HepG2 (cell line): ENCODE data around the gene TNFRSF6B. TPM values are rescaled to one million over a fixed set of nuclear protein-coding genes. Genes with fewer than 3 reads are reported as not detected.
A peak's percentile ranks its signal among the peaks of the same experiment; 100 is the strongest.

Source experiments
- CBX5 ChIP-seq: sonication (generic); formaldehyde crosslinking; IDR thresholded peaks from 2 replicates; pipeline ENCODE4 v1.4.0; 2020; ENCODE audit warnings: missing genetic modification reagents, borderline replicate concordance
- CHCHD3 ChIP-seq: sonication (generic); formaldehyde crosslinking; IDR thresholded peaks from 2 replicates; pipeline ENCODE4 v1.8.0; 2022; ENCODE audit warnings: mild to moderate bottlenecking, missing genetic modification reagents, moderate library complexity
- FOXA1 ChIP-seq, 2 experiments: fragments of 450-650 bp in 1 of 2; sonication (generic) in 1 of 2; formaldehyde crosslinking in 1 of 2; IDR thresholded peaks; 2 replicates each; pipeline versions ENCODE4 v1.4.0 to v1.6.1; 2016 to 2020; ENCODE audit warnings: missing genetic modification reagents in 1 of 2
- HDAC1 ChIP-seq: sonication (generic); formaldehyde crosslinking; IDR thresholded peaks from 2 replicates; pipeline ENCODE4 v1.5.1; 2020; ENCODE audit warnings: mild to moderate bottlenecking, missing genetic modification reagents
- KDM6A ChIP-seq: IDR thresholded peaks from 2 replicates; pipeline ENCODE4 v1.6.1; 2016; ENCODE audit warnings: low read depth
- KLF13 ChIP-seq: sonication (generic); formaldehyde crosslinking; IDR thresholded peaks from 2 replicates; pipeline ENCODE4 v1.4.0; 2020; ENCODE audit warnings: mild to moderate bottlenecking, missing genetic modification reagents
- MTA1 ChIP-seq: sonication (generic); formaldehyde crosslinking; IDR thresholded peaks from 2 replicates; pipeline ENCODE4 v1.4.0; 2020; ENCODE audit warnings: missing genetic modification reagents, mild to moderate bottlenecking, borderline replicate concordance
- NRL ChIP-seq: sonication (generic); formaldehyde crosslinking; IDR thresholded peaks from 2 replicates; pipeline ENCODE4 v1.5.0; 2020; ENCODE audit warnings: missing genetic modification reagents, mild to moderate bottlenecking, moderate library complexity, borderline replicate concordance
- PHF5A ChIP-seq: IDR thresholded peaks from one replicate; pipeline ENCODE4 v1.6.1; 2018; ENCODE audit warnings: low read depth, missing genetic modification reagents; ENCODE audit not compliant: unreplicated experiment
- POGZ ChIP-seq: sonication (generic); formaldehyde crosslinking; IDR thresholded peaks from 2 replicates; pipeline ENCODE4 v1.4.0; 2020; ENCODE audit warnings: mild to moderate bottlenecking, missing genetic modification reagents
- REPIN1 ChIP-seq: sonication (generic); formaldehyde crosslinking; IDR thresholded peaks from 2 replicates; pipeline ENCODE4 v1.8.0; 2022; ENCODE audit warnings: missing genetic modification reagents, low read depth, mild to moderate bottlenecking, borderline replicate concordance
- RFXANK ChIP-seq: IDR thresholded peaks from 2 replicates; pipeline ENCODE4 v1.6.1; 2016
- SAFB2 ChIP-seq: sonication (generic); formaldehyde crosslinking; IDR thresholded peaks from 2 replicates; pipeline ENCODE4 v1.5.1; 2020; ENCODE audit warnings: missing genetic modification reagents, low read depth, mild to moderate bottlenecking, borderline replicate concordance
- SP140L ChIP-seq: sonication (generic); formaldehyde crosslinking; IDR thresholded peaks from 2 replicates; pipeline ENCODE4 v1.4.0; 2020; ENCODE audit warnings: missing genetic modification reagents, borderline replicate concordance
- TP53 ChIP-seq: sonication (generic); formaldehyde crosslinking; conservative IDR thresholded peaks from 2 replicates; pipeline ENCODE4 v1.4.0; 2020; ENCODE audit warnings: missing genetic modification reagents
- XBP1 ChIP-seq: sonication (generic); formaldehyde crosslinking; IDR thresholded peaks from 2 replicates; pipeline ENCODE4 v1.5.0; 2020; ENCODE audit warnings: missing genetic modification reagents
- ZNF207 ChIP-seq: fragments of 450-650 bp; IDR thresholded peaks from 2 replicates; pipeline ENCODE4 v1.6.1; 2016; ENCODE audit warnings: antibody characterized with exemption, borderline replicate concordance
- ZNF335 ChIP-seq: sonication (generic); formaldehyde crosslinking; IDR thresholded peaks from 2 replicates; pipeline ENCODE4 v1.4.0; 2020; ENCODE audit warnings: missing genetic modification reagents
- ZNF343 ChIP-seq: sonication (generic); formaldehyde crosslinking; IDR thresholded peaks from 2 replicates; pipeline ENCODE4 v1.4.0; 2020; ENCODE audit warnings: mild to moderate bottlenecking, missing genetic modification reagents
- ZNF772 ChIP-seq: sonication (generic); formaldehyde crosslinking; IDR thresholded peaks from 2 replicates; pipeline ENCODE4 v1.5.0; 2020; ENCODE audit warnings: mild to moderate bottlenecking, missing genetic modification reagents
- polyA plus RNA-seq, 8 experiments: library from polyadenylated mRNA; depleted of rRNA in 3 of 8; stranded (reverse) in 7 of 8; unstranded in 1 of 8; fragments of >200 nt; fragmentation: Illumina TruSeq in 4 of 8; extraction: Trizol in 4 of 8; gene quantifications; 2 replicates each; pipeline versions ENCODE4 v1.2.1 to v1.2.3, GENCODE V29; 2011 to 2016; ENCODE audit warnings: low read depth in 4 of 8, missing spikeins in 1 of 8, mixed read lengths in 1 of 8; ENCODE audit not compliant: insufficient read depth in 1 of 8
- total RNA-seq, 5 experiments: library from RNA; depleted of rRNA; stranded (reverse); fragments of >200 nt; fragmentation: Illumina TruSeq; extraction: Trizol; gene quantifications; 2 replicates each; pipeline ENCODE4 v1.2.3, GENCODE V29; 2016; ENCODE audit warnings: low read depth in 1 of 5
- TF ChIP-seq, protein P1 (sequence below): sonication (generic); formaldehyde crosslinking; IDR thresholded peaks from 2 replicates; pipeline ENCODE4 v1.4.0; 2020; ENCODE audit warnings: missing genetic modification reagents, borderline replicate concordance
- TF ChIP-seq, protein P2 (sequence below): sonication (generic); formaldehyde crosslinking; IDR thresholded peaks from 2 replicates; pipeline ENCODE4 v1.8.1; 2022; ENCODE audit warnings: mild to moderate bottlenecking, missing genetic modification reagents
- TF ChIP-seq, protein P3 (sequence below): sonication (generic); formaldehyde crosslinking; IDR thresholded peaks from 2 replicates; pipeline ENCODE4 v1.4.0; 2020; ENCODE audit warnings: mild to moderate bottlenecking, missing genetic modification reagents
- TF ChIP-seq, protein P4 (sequence below): sonication (generic); formaldehyde crosslinking; IDR thresholded peaks from 2 replicates; pipeline ENCODE4 v1.5.0; 2020; ENCODE audit warnings: mild to moderate bottlenecking, missing genetic modification reagents, moderate library complexity

The TNFRSF6B gene
- total and polyA plus RNA-seq, 2 of the 13 experiments (the other 11 are each of a cell fraction or from before 2014, with no cell fraction given) = 0.24 TPM; not detected in 1

DNA sequence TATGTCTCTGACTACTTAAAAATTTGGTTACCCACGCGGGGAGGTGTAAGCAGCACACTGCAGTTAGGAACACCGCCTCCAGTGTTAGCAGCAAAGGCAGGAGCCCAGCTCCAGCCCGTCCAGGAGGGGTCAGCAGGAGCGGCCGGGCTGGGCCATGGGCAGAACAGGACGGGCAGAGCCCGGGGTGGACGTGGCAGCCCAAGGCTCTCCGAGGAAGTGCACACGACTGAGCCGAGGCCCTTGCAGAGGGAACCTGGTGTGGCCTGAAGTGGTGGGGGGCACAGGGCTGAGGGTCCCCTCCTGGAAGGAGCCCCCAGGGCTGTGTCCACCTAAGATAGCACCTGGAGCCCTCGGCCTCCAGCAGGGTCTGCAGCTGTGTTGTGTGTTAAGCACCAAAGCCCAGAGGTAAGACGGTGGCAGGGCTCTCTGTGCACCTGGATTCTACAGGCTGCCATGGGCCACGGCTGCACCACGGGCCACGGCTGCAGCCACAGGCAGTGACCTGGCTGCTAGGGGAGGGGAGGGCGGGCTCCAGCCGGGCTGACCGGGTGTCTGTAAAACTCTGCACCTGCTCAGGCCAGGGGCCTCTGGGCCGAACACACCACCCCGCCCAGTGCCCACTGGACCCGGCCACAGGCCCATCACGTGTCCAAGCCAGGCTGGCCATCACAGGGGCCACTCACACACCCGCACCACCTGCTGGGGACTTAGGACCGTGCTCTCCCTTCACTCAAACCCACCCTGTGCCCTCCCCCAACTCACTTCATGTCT, 49.7 kb downstream of the TNFRSF6B start (continued):
- TF ChIP-seq, protein P1, sequence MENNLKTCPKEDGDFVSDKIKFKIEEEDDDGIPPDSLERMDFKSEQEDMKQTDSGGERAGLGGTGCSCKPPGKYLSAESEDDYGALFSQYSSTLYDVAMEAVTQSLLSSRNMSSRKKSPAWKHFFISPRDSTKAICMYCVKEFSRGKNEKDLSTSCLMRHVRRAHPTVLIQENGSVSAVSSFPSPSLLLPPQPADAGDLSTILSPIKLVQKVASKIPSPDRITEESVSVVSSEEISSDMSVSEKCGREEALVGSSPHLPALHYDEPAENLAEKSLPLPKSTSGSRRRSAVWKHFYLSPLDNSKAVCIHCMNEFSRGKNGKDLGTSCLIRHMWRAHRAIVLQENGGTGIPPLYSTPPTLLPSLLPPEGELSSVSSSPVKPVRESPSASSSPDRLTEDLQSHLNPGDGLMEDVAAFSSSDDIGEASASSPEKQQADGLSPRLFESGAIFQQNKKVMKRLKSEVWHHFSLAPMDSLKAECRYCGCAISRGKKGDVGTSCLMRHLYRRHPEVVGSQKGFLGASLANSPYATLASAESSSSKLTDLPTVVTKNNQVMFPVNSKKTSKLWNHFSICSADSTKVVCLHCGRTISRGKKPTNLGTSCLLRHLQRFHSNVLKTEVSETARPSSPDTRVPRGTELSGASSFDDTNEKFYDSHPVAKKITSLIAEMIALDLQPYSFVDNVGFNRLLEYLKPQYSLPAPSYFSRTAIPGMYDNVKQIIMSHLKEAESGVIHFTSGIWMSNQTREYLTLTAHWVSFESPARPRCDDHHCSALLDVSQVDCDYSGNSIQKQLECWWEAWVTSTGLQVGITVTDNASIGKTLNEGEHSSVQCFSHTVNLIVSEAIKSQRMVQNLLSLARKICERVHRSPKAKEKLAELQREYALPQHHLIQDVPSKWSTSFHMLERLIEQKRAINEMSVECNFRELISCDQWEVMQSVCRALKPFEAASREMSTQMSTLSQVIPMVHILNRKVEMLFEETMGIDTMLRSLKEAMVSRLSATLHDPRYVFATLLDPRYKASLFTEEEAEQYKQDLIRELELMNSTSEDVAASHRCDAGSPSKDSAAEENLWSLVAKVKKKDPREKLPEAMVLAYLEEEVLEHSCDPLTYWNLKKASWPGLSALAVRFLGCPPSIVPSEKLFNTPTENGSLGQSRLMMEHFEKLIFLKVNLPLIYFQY (CRISPR knock-in tag) = peak; percentile 90; the same call in 1 of the 2 replicates
- peak; percentile 27; the same call in 1 of the 2 replicates for TF ChIP-seq REPIN1 (CRISPR knock-in tag)
- TF ChIP-seq FOXA1 (IDR thresholded peaks at IDR 0.05) = no peak
- no peak for TF ChIP-seq FOXA1 (CRISPR knock-in tag; IDR thresholded peaks at IDR 0.05)
- no peak for TF ChIP-seq CHCHD3 (CRISPR knock-in tag)
- no peak for TF ChIP-seq ZNF343 (CRISPR knock-in tag)
- TF ChIP-seq PHF5A (CRISPR knock-in tag) = no peak
- TF ChIP-seq, protein P2, sequence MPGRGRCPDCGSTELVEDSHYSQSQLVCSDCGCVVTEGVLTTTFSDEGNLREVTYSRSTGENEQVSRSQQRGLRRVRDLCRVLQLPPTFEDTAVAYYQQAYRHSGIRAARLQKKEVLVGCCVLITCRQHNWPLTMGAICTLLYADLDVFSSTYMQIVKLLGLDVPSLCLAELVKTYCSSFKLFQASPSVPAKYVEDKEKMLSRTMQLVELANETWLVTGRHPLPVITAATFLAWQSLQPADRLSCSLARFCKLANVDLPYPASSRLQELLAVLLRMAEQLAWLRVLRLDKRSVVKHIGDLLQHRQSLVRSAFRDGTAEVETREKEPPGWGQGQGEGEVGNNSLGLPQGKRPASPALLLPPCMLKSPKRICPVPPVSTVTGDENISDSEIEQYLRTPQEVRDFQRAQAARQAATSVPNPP (CRISPR knock-in tag) = no peak
- TF ChIP-seq ZNF207 = no peak
- TF ChIP-seq XBP1 (CRISPR knock-in tag) = no peak
- TF ChIP-seq SP140L (CRISPR knock-in tag) = no peak
- TF ChIP-seq CBX5 (CRISPR knock-in tag) = no peak
- peak; percentile 38; the same call in 1 of the 2 replicates for TF ChIP-seq HDAC1
- no peak for TF ChIP-seq KDM6A (CRISPR knock-in tag)
- TF ChIP-seq, protein P3, sequence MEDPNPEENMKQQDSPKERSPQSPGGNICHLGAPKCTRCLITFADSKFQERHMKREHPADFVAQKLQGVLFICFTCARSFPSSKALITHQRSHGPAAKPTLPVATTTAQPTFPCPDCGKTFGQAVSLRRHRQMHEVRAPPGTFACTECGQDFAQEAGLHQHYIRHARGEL (CRISPR knock-in tag) = peak; percentile 39; the same call in 1 of the 2 replicates
- TF ChIP-seq NRL (CRISPR knock-in tag) = peak; percentile 17
- TF ChIP-seq KLF13 = no peak; the same call in 1 of the 2 replicates
- no peak for TF ChIP-seq RFXANK
- no peak for TF ChIP-seq TP53 (CRISPR knock-in tag)
- no peak for TF ChIP-seq MTA1
- no peak for TF ChIP-seq ZNF335
- 0 out of 2 replicates have a peak, but pooled peaks have one; percentile 24 for TF ChIP-seq POGZ (CRISPR knock-in tag)
- no peak for TF ChIP-seq SAFB2
- TF ChIP-seq, protein P4, sequence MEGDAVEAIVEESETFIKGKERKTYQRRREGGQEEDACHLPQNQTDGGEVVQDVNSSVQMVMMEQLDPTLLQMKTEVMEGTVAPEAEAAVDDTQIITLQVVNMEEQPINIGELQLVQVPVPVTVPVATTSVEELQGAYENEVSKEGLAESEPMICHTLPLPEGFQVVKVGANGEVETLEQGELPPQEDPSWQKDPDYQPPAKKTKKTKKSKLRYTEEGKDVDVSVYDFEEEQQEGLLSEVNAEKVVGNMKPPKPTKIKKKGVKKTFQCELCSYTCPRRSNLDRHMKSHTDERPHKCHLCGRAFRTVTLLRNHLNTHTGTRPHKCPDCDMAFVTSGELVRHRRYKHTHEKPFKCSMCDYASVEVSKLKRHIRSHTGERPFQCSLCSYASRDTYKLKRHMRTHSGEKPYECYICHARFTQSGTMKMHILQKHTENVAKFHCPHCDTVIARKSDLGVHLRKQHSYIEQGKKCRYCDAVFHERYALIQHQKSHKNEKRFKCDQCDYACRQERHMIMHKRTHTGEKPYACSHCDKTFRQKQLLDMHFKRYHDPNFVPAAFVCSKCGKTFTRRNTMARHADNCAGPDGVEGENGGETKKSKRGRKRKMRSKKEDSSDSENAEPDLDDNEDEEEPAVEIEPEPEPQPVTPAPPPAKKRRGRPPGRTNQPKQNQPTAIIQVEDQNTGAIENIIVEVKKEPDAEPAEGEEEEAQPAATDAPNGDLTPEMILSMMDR (CRISPR knock-in tag) = peak; percentile 46
- TF ChIP-seq ZNF772 (CRISPR knock-in tag) = no peak
